ENCODE measurements around the gene PAQR8. TPM values are rescaled to one million over a fixed set of nuclear protein-coding genes. Genes with fewer than 3 reads are reported as not detected.

PAQR8 gene
- total and polyA plus RNA-seq, 2 of the 13 experiments (the other 11 are each of a cell fraction or from before 2014, with no cell fraction given): 37.7 to 50.7 TPM

DNA sequence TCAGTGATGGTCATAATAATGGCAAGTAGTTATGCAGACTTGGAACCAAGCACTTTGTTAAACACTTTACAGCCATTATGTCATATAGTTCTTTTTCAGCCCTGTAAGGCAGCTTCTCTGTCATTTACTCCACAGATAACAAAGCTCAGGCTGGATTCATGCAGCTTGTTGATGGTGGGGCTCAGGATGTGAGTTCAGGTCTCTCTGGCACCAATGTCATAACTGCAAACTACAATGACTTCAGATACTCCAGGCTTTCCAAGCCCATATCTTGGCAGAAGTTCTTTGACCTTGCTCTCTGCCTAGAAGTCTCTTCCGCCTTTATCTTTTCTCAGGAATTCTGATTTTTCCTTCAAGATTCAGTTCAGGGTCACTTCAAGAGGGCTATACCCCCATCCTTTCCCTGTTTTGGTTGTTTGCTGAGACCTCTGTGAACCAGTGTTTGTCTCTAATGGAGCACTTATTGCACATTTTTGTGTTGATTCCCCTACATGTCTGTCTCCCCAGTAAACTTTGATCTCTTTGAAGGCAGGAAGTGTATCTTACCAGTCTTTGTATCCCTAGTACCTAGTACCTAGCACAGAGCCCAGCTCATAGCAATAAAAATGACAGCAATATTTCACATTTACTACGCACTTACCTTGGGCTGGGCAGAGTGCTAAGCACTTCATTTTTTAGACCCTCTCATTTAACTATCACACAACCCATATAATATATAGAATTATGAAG is 38.5 kb downstream of the PAQR8 start (continued):
- TF ChIP-seq ZUFSP (CRISPR knock-in tag; IDR thresholded peaks at IDR 0.05; ENCODE audit: borderline replicate concordance): no peak
- TF ChIP-seq XBP1 (CRISPR knock-in tag; IDR thresholded peaks at IDR 0.05): no peak
- no peak for TF ChIP-seq ZNF350 (CRISPR knock-in tag; IDR thresholded peaks at IDR 0.05; ENCODE audit: borderline replicate concordance, low read depth)
- no peak for TF ChIP-seq TSC22D2 (CRISPR knock-in tag; IDR thresholded peaks at IDR 0.05; ENCODE audit: borderline replicate concordance)
- no peak for TF ChIP-seq POLR2G (IDR thresholded peaks at IDR 0.05; ENCODE audit: low read depth, low read length)
- TF ChIP-seq, protein P1, sequence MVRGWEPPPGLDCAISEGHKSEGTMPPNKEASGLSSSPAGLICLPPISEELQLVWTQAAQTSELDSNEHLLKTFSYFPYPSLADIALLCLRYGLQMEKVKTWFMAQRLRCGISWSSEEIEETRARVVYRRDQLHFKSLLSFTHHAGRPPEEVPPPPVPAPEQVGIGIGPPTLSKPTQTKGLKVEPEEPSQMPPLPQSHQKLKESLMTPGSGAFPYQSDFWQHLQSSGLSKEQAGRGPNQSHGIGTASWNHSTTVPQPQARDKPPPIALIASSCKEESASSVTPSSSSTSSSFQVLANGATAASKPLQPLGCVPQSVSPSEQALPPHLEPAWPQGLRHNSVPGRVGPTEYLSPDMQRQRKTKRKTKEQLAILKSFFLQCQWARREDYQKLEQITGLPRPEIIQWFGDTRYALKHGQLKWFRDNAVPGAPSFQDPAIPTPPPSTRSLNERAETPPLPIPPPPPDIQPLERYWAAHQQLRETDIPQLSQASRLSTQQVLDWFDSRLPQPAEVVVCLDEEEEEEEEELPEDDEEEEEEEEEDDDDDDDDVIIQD (CRISPR knock-in tag; IDR thresholded peaks at IDR 0.05; ENCODE audit: low read depth): 0 out of 2 replicates have a peak, but pooled peaks have one; percentile 34
- peak; percentile 41; the same call in 1 of the 2 replicates for TF ChIP-seq FOXA3 (CRISPR knock-in tag; IDR thresholded peaks at IDR 0.05)
- TF ChIP-seq SAP130 (CRISPR knock-in tag; IDR thresholded peaks at IDR 0.05; ENCODE audit: low read depth): peak; percentile 54; the same call in 1 of the 2 replicates
- TF ChIP-seq HNF4G (IDR thresholded peaks at IDR 0.05; ENCODE audit: borderline replicate concordance, low read depth, low read length): peak; percentile 7; the same call in 1 of the 2 replicates
- no peak for TF ChIP-seq HNF4G (CRISPR knock-in tag; IDR thresholded peaks at IDR 0.05; ENCODE audit: borderline replicate concordance, low read depth)
- TF ChIP-seq, protein P2, sequence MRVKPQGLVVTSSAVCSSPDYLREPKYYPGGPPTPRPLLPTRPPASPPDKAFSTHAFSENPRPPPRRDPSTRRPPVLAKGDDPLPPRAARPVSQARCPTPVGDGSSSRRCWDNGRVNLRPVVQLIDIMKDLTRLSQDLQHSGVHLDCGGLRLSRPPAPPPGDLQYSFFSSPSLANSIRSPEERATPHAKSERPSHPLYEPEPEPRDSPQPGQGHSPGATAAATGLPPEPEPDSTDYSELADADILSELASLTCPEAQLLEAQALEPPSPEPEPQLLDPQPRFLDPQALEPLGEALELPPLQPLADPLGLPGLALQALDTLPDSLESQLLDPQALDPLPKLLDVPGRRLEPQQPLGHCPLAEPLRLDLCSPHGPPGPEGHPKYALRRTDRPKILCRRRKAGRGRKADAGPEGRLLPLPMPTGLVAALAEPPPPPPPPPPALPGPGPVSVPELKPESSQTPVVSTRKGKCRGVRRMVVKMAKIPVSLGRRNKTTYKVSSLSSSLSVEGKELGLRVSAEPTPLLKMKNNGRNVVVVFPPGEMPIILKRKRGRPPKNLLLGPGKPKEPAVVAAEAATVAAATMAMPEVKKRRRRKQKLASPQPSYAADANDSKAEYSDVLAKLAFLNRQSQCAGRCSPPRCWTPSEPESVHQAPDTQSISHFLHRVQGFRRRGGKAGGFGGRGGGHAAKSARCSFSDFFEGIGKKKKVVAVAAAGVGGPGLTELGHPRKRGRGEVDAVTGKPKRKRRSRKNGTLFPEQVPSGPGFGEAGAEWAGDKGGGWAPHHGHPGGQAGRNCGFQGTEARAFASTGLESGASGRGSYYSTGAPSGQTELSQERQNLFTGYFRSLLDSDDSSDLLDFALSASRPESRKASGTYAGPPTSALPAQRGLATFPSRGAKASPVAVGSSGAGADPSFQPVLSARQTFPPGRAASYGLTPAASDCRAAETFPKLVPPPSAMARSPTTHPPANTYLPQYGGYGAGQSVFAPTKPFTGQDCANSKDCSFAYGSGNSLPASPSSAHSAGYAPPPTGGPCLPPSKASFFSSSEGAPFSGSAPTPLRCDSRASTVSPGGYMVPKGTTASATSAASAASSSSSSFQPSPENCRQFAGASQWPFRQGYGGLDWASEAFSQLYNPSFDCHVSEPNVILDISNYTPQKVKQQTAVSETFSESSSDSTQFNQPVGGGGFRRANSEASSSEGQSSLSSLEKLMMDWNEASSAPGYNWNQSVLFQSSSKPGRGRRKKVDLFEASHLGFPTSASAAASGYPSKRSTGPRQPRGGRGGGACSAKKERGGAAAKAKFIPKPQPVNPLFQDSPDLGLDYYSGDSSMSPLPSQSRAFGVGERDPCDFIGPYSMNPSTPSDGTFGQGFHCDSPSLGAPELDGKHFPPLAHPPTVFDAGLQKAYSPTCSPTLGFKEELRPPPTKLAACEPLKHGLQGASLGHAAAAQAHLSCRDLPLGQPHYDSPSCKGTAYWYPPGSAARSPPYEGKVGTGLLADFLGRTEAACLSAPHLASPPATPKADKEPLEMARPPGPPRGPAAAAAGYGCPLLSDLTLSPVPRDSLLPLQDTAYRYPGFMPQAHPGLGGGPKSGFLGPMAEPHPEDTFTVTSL (CRISPR knock-in tag; IDR thresholded peaks at IDR 0.05; ENCODE audit: borderline replicate concordance): peak; percentile 49; the same call in 1 of the 2 replicates
- no peak for TF ChIP-seq BRD4 (CRISPR knock-in tag; IDR thresholded peaks at IDR 0.05)
- TF ChIP-seq FOXM1 (CRISPR knock-in tag; IDR thresholded peaks at IDR 0.05): no peak
- TF ChIP-seq PPARG (CRISPR knock-in tag; conservative IDR thresholded peaks at IDR 0.05): 0 out of 2 replicates have a peak, but pooled peaks have one; percentile 12
- TF ChIP-seq ZNF136 (CRISPR knock-in tag; IDR thresholded peaks at IDR 0.05; ENCODE audit: low read depth): no peak
- TF ChIP-seq, protein P3, sequence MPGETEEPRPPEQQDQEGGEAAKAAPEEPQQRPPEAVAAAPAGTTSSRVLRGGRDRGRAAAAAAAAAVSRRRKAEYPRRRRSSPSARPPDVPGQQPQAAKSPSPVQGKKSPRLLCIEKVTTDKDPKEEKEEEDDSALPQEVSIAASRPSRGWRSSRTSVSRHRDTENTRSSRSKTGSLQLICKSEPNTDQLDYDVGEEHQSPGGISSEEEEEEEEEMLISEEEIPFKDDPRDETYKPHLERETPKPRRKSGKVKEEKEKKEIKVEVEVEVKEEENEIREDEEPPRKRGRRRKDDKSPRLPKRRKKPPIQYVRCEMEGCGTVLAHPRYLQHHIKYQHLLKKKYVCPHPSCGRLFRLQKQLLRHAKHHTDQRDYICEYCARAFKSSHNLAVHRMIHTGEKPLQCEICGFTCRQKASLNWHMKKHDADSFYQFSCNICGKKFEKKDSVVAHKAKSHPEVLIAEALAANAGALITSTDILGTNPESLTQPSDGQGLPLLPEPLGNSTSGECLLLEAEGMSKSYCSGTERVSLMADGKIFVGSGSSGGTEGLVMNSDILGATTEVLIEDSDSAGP (CRISPR knock-in tag; IDR thresholded peaks at IDR 0.05; ENCODE audit: borderline replicate concordance): no peak
- TF ChIP-seq NKX3-1 (CRISPR knock-in tag; IDR thresholded peaks at IDR 0.05): no peak
